GM18498 (cell line): ENCODE data around the gene CTPS1.

Experiments
- ATAC-seq: cut with Tn5 transposase; IDR thresholded peaks from one replicate; pipeline ENCODE4 v1.9.1; 2021; ENCODE audit warnings: mild to moderate bottlenecking, moderate library complexity; ENCODE audit not compliant: unreplicated experiment

CTPS1 gene

DNA sequence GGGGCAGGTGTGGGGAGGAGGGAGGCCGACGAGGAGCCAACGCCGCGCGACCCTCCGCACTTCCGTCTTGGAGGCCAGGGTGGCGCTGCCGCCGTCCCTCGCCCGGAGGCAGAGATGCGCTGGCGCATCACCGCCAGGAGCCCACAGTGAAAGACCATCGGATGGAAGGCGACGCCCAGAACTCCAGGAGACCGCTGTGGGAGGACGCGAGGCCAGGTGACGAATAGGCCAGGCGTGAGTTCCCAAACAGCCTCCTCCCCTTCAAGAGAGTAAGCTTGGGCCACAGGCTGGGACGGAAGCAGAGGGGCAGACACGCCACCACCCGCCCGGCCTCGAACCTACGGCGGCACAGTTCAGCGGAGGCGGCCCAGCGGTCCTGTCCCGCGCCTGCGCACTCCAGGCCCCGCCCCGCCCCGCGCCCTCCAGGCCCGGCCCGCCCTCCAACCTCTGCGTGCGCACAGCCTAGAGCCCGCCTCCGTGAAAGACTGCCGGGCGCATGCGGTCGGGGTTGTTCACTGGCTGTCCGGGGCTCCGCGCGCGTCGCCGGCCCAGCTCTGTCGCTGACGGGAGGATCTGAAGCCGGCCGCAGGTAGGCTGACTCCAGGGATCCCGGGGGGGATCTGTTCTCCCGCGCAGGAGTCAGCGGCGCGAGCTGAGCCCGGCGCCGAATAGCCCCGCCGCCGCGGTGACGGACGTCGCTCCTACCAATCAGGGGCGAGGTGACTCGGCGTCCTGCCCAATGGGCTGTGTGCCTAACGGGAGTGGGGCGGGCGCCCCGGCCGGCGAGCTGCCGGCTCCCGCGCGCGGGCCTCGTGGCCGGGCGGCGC, at the start of gene CTPS1:
CTPS1 (plus strand) TSS at position 456 of the 827 bp plus-strand sequence. CDS start 3,595 bp downstream, outside the sequence.
- ATAC-seq, result peak; percentile 91

DNA sequence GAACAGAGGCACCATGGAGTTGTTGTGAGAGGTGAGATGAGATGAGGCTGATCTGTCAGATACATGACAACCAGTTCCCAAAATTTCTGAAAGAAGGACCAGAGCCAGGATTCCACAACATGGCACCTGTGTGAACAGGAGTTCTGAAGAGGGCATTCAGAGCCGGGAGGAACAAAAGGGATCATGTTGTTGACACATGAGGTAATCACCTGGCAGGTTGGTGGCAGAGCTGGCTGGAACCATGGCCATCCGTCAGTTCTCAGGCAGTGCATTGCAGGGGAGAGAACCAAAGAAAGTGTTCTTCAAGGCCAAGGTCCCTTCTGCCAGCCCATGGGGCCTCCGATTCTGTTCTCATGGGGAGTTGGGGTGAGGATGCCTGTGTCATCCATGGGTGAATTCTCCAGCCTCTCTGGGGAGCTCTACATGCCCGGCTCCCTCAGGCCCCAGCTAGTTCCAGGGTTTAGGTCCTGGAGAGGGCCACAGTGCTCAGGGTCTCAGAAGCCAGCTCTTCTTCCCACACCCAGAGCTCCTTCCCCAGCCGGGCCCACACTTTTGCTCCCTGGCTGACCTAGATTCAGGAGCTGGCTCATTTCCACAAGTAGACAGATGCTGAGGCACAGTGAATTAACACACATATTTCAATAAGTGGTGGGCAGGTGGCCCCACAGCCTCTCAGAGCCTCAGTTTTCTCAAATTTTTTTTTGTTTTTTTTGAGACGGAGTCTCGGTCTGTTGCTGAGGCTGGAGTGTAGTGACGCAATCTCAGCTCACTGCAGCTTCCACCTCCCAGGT, 49.1 kb upstream of the CTPS1 start:
- no peak for ATAC-seq

DNA sequence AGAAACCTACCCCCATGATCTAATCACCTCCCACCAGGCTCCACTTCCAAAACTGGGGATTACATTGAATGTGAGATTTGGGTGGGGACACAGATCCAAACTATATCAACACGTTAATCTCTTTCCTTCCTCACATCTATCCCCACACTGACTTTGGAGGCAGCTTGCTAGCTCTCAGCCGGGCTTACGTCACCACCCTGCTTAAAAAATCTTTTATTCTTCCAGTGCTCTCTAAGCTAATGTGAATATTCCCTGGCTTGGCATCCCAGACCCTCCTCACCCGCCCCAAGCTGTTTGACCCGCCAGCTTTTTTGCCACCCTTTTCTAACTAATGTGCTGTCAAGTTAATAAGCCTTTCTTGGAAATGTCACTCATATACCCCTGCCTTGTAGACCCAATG, 47.9 kb upstream of the CTPS1 start:
- ATAC-seq, result no peak

DNA sequence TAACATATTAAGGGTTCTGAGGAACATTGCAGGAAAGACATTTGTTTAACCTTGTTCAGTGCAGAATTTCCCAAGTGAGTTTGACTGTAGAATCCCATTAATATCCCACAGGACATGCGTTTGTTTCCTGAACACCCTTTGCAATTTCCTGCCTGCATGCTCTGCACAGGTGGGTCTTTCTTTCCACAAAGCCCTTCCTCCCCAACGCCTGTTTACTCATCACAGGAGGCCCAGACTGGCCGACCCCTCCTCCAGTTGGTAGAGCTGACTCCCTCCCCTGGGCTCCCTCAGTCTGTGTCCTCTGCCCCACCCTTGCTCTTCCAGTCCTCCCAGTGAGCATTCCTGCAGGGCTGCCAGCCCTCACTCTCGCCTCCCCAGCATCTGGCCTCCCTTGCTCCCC, 47.5 kb upstream of the CTPS1 start:
- no peak for ATAC-seq

GRCh38 chr1:40936931-40937339, 42.6 kb upstream of the CTPS1 start:
- ATAC-seq, result no peak

DNA sequence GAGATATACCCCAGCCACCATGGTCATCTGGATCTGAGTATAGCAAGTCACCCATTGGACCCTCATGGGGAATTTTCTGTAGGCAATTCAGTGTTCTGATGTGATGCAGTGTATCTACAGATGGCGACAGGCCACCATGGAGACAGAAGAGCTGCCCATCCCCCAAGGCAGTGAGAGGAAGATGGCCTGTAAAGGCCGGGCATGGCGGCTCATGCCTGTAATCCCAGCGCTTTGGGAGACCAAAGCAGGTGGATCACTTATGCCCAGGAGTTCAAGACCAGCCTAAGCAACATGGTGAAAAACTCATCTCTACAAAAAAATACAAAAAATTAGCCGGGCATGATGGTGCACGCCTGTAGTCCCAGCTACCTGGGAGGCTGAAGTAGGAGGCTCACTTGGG, 41.1 kb upstream of the CTPS1 start:
- no peak for ATAC-seq

GRCh38 chr1:40939320-40940059, 40.0 kb upstream of the CTPS1 start:
- ATAC-seq, result no peak

DNA sequence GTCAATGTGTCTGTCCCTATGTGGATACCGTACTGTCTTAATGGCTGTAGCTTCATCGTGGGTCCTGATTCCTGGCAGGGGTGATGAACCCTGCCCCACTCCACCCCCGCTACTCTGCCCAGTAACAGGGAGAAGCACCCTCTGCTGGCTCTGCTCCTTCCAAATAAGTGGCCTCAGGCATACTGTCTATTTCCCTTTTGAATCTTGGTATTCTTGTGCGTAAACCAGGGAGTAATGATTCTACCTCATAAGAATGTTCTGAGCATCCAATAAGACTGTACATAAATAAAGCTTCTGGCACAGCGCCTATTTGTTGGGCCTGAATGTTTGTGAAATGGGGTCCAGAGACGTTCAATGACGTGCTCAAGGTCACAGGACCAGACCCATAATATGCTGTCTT, 35.2 kb upstream of the CTPS1 start:
- no peak for ATAC-seq

DNA sequence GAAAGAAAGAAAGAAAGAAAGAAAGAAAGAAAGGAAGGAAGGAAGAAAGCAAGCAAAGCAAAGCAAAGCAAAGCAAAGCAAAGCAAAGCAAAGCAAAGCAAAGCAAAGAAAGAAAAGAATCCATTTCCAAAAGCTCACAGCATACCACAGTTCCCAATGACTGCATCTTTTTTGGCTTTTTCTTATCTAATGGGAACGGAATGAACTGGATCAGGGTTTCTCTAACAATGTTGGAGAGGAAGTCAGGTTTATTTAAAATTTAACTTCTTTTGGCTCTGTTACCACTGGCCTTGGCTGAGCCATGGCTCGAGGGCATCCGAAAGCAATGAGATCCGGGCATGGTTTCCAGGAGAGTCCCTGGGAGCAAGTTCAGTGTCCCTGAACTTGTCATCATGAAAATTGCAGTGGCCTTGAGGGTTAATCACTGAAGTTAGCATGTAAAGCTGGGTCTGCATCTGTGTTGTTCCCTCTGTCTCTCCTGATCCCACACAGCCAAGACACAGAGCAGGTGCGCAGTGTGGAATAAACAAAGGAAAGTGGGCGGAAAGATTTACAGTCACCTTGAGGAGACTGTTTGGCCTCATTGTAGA, 34.6 kb upstream of the CTPS1 start:
- no peak for ATAC-seq

GRCh38 chr1:40945491-40945973, 34.0 kb upstream of the CTPS1 start:
- no peak for ATAC-seq

- ATAC-seq, result no peak
Measured at GRCh38 chr1:40948741-40949443, 30.6 kb upstream of the CTPS1 start.

- no peak for ATAC-seq
Measured at GRCh38 chr1:40949563-40949962, 29.9 kb upstream of the CTPS1 start.

DNA sequence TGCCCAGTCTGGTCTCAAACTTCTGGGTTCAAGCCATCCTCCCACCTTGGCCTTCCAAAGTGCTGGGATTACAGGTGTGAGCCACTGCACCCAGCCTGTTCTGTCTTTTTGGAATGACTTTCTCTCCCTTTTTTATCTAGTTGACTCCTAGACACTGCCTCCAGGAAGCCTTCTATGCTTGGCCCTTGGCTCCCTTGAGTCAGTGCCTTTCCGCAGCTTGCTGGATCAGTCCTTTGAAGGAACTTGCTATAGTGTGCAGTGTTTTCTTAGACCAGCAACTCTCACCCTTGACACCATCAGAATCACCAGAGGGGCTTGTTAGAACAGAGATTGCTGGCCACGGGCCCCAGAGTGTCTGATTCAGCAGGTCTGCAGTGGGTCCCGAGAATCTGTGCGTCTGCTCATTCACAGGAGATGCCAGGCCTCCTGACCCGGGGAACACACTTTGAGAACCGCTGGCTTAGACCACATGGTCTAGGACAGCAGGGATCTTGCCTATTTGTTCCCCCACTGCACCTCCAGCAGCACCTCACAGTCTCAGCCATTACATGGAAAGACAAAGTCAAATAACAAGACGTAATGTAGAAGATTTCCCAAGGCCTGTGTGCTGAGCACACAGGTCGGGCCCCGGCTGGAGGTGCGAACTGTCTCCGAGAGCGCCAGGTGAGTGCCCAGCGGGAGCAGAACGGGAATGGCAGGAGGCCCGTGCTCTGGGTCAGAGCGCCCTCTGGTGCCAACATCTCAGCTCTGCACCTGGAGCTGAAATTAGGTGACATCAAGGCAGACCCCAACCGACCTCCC, 27.4 kb upstream of the CTPS1 start:
- no peak for ATAC-seq

- no peak for ATAC-seq
Measured at GRCh38 chr1:40952744-40953315, 26.7 kb upstream of the CTPS1 start.

DNA sequence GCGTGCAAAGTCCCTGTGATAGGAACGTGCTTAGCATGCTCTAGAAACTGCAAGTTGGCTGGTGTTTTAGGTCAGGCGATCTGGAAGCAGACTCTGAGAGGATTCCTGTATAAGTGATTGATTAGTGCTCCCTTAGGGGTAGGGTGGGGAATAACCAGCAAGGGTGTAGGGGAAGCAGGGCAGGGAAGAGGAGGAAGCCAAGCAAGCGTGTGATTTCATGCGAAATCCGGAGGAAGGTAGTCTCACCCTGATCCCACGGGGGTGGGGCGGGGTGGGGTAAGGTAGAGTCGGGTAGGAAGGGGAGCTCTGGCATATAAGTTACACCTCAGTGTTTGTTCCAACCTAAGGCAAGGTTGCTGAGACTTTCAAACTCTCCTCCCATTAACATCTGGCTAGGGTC, 24.9 kb upstream of the CTPS1 start:
- ATAC-seq, result no peak

DNA sequence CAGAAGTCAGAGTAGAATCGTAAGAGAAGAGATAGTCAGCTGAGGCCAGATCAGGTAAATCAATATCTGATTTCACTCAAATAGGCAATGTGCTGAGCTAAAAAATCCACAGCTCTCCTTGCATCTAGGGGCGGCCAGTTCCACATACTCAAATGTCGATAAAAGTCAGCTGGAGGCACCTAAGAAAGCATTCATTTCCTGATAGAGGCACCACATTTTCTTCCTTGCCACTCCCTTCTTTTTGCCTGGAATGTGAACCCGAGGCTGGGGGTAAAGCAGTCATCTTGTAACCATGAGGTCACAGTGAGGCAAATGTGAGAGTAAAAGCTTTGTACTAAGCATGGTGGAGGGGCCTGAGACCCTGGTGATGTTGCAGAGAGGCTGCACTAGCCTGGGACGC, 24.2 kb upstream of the CTPS1 start:
- ATAC-seq, result no peak

DNA sequence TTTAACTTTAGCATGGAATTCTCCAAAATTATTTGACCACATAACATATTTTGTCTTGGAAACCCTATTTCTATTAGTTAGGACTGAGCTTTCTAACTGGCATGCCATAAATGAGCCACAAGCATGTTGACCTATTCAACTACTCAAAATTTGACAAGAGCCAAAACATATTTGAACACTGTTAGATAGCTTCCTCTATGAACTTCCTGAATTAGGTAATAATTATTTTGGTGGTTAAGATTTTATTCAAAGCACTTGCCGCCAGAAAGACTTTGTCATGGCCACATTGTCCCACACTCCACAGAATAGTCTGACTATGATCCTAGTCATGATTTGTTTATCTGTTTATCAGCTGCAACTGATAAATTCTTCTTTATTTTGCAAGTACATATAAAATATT, 23.1 kb upstream of the CTPS1 start:
- ATAC-seq, result no peak

GRCh38 chr1:40958210-40958609, 21.3 kb upstream of the CTPS1 start:
- ATAC-seq, result no peak

DNA sequence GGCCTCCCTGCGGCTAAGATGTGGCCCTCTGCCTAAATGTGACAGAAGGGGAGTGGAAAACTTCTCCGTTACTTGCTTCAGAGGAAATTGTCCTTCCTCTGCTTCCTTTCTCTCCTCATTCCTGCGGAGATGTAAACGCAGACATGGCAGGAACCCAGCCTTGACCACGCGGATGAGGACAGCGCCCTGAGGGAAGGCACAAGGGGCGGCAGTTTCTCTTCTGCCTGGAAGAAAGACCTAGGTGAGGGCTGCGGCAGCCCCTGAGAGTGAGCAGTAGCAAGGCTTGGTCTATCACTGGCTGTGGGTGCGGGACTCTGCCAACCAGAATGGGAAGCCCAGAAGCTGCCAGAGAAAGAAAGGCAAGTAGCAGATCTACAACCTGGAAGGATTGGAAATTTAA, 14.0 kb upstream of the CTPS1 start:
- no peak for ATAC-seq
